GM19238 (cell line): ENCODE results near the gene STAT3.
A peak's percentile ranks its signal among the peaks of the same experiment; 100 is the strongest.
"Not testable (repeated sequence)": the region's sequence is repeated elsewhere in the genome, so short reads cannot be mapped to it uniquely, and the experiment has no call there.

ENCODE experiments used
- DNase-seq: peaks from one replicate; pipeline ENCODE4 v3.0.0; 2011; ENCODE audit warnings: low spot score; ENCODE audit not compliant: insufficient read length

The STAT3 gene

DNA sequence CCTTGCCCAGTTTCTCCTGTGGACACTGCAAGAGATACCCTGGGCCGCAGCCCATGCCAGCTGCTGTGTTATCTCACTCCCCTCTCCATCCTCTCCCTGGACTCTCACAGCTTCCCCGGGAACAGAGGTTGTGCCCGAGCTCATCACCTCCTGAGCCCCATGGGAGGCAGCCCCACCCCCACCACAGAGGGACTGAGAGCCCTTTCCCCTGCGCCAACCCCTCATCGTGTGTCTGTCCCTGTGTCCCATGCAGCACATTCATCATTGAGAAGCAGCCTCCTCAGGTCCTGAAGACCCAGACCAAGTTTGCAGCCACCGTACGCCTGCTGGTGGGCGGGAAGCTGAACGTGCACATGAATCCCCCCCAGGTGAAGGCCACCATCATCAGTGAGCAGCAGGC is 87.2 kb downstream of the STAT3 start:
- no peak for DNase-seq

DNA sequence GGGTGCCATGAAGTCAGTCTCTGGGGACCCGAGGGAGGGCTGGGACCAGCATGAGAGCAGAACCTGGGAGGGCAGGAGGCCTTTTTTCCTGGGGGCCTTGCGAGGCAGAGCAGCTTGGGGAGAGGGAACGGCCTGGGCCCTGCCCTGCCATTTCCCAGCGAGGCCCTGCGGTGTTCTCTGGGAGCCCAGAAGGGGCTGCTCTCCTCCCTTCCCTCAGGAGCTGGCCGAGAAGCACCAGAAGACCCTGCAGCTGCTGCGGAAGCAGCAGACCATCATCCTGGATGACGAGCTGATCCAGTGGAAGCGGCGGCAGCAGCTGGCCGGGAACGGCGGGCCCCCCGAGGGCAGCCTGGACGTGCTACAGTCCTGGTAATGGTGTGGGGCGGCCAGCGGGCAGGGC is 88.3 kb downstream of the STAT3 start:
- not testable (repeated sequence) for DNase-seq

DNA sequence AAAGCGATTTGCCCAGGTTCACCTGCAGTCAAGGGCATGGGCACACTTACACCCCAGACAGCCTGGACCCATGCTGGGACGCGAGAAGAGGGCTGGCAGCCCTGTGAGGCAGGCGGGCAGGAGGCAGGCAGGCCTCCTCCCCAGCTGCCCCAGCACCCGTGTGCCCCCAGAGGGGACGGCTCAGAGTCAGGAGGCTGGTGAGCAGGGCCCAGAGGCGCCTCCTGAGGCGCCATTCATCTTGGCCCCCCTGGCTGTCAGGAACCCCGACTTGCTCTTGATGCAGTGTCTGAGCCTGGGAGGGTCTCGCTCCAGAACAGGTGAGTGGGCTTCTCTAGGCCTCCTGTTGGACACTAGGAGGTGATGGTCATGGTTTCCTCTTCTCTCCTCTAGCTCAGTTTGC is 88.9 kb downstream of the STAT3 start:
- not testable (repeated sequence) for DNase-seq

DNA sequence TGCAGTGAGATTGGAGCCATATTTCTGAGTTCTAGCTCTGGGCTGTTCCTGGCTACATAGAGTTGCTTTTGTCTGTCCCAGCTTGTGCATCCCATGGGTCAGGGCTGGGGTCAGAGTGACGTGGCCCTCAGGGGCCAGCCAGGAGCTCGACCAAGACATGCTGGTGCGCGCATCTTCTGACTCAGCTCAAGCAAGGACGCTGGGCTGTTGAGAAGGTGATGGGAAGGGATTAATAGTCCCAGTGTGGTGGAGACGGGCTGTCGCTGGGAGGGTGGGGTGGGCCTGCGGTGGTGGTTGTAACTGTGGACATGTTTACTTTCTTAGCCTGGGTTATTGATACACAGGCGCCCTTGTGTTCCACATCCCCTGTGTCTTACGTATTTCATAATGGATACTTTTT is 90.5 kb downstream of the STAT3 start:
- not testable (repeated sequence) for DNase-seq

DNA sequence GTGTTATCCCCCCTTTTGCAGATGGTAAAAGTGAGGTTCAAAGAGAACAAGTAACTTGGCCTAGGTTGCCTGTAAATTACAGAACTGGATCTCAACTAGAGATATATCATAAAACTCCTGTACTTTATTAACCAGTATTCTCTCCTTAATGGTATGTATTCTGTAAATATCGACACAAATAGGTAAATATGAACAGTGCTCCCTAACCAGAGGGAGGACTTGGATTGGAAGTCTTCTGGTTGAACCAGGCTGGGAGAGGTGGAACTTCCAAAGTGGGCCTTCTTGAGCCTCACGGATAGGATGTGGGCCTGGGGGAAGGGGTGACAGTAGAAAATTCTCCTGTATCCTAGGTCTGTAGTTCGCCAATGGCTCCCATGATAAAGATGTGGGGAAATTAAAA is 92.2 kb downstream of the STAT3 start:
- DNase-seq: no peak

DNA sequence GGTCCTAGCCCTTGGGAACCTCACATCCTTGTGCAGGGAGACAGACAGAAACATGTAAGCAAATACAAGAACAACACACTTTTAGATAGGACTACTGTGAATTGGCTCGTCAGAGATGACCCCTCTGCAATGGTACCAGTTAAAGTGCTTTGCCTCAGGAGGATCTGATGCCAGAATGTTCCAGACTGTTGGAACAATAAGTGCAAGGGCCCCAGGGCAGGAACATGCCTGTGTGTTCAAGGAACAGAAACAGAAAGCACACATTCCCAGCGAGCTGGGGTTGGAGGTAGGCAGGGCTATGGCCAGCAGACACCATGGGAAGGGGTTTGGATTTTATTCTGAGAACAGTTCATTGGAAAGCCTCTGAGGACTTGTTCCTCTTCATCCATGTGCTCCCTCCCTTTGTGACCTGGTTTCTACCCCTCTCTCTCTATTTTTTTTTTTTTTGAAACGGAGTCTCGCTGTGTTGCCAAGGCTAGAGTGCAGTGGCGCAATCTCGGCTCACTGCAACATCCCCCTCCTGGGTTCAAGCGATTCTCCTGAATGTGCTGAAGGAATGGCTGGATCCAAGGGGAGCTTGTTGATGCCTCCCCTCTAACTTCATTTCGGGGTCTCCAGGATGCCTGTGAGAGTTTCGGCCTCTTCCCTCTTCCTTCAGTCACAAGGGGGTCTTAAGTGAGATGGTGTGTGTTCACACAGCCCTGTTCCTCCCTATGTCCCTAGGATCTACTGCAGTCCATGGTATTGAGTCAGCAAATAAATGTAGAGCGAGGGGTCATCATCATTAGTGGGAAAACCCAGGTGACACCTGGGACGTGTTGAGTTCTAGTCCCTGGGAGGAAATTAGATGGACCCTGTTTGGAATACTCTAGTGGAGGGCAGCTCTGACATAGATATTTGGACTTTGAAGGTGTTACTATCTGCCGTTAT is 93.5 kb downstream of the STAT3 start:
- DNase-seq: no peak

DNA sequence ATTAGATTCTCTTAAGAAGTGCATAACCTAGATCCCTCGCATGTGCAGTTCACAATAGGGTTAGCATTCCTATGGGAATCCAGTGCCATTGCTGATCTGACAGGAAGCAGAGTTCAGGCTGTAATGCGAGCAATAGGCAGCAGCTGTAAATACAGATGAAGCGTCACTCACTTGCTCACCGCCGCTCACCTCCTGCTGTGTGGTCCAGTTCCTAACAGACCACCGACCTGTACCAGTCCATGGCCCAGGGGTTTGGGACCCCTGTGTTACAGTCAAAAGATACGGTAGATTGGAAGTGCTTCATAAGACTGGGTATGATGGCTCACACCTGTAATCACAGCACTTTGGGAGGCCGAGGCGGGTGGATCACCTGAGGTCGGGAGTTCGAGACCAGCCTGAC is 97.1 kb downstream of the STAT3 start:
- DNase-seq: no peak

DNA sequence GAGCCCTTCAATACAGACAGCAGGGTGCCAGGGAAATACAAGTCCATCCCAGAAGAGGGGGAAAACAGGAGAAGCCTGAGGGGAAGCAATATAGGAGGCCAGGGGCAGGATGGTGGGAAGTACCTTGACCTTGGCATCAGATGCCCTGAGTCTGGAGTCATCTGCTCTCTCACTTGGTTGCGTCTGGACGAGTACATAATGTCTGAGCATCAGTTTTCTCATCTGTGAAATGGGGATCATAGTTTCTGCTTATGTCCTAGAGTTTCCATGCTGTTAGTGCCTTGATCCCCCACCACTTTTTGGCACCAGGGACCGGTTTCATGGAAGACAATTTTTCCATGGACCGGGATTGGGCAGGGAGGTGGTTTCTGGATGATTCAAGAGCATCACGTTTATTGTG is 97.7 kb downstream of the STAT3 start:
- DNase-seq: no peak

DNA sequence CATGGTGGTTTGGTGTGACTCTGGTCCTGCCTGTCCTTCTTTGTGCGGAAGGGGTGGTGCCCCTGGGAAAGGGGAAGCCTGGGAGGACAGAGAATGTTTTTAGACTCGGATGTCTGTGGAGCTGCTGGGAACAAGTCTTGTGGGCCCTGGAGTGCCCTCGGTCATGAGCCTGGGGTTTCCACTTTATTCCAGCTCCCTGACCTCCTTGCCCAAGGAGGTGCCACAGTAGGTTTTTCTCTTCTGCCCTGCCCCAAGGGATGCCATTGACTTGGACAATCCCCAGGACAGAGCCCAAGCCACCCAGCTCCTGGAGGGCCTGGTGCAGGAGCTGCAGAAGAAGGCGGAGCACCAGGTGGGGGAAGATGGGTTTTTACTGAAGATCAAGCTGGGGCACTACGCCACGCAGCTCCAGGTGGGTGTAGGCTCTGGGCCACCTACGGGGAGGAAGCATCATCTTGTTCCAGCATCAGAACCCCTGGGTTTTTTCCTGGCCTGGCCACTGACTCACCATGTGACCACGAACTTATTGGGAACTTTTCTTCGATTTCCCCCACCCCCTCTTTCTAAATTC is 98.5 kb downstream of the STAT3 start:
- DNase-seq: no peak

DNA sequence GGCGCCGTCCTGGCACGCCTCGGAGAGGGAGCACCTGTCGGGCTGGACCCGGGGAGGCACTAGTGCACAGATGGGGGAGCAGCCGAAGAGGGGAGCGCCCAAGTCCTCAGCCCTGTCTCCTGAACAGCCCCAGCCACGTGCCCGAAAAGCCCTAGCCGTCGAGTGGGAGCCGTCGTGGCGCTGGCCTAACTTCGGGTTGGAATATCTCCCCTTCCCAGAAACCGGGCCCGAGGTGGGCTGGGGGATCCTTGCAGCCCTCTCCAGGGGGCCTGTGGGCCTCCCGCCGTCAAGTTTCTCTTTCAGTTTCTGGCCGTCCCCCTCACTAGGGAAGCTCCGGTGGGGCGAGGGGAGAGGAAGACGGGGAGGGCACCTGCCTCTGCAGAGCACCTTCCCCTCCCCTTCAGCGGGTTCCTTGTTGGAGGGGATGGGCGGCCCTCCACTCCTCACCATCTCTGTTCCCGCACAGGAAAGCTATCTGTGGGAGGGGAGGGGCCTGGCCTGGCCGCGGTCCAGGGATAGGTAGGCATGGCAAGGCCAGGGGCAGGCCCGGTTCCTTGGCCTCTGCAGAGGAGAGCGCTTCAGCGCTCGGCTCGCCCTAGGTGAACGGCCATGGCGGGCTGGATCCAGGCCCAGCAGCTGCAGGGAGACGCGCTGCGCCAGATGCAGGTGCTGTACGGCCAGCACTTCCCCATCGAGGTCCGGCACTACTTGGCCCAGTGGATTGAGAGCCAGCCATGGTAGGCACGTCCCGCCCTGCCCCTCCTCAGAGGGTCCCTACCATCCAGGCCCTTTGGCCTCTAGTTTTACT is 99.2 kb downstream of the STAT3 start:
- DNase-seq: peak; percentile 54

DNA sequence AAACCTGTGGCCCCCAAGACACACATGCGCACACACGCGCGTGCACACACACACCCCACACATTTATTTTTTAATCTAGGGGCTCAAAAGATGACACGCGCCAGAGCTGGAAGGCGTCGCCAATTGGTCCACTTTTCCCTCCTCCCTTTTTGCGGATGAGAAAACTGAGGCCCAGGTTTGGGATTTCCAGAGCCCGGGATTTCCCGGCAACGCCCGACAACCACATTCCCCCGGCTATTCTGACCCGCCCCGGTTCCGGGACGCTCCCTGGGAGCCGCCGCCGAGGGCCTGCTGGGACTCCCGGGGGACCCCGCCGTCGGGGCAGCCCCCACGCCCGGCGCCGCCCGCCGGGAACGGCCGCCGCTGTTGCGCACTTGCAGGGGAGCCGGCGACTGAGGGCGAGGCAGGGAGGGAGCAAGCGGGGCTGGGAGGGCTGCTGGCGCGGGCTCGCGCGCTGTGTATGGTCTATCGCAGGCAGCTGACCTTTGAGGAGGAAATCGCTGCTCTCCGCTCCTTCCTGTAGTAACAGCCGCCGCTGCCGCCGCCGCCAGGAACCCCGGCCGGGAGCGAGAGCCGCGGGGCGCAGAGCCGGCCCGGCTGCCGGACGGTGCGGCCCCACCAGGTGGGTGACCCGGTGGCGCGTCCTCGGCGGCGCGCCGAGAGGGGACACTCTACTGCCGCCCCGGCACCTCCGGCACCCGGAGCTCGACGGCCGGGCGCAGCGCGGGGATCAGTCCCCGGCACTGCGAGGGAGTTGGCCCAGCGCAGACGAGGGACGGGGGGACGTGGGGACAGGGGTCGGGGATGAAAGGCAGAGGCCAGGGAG is 100.1 kb downstream of the STAT3 start, which contains the start of gene STAT5A:
Gene STAT5A, plus strand, starts transcription at position 522 of the 826 bp plus-strand sequence. CDS start 914 bp downstream, outside the sequence.
- DNase-seq: peak; percentile 86

DNA sequence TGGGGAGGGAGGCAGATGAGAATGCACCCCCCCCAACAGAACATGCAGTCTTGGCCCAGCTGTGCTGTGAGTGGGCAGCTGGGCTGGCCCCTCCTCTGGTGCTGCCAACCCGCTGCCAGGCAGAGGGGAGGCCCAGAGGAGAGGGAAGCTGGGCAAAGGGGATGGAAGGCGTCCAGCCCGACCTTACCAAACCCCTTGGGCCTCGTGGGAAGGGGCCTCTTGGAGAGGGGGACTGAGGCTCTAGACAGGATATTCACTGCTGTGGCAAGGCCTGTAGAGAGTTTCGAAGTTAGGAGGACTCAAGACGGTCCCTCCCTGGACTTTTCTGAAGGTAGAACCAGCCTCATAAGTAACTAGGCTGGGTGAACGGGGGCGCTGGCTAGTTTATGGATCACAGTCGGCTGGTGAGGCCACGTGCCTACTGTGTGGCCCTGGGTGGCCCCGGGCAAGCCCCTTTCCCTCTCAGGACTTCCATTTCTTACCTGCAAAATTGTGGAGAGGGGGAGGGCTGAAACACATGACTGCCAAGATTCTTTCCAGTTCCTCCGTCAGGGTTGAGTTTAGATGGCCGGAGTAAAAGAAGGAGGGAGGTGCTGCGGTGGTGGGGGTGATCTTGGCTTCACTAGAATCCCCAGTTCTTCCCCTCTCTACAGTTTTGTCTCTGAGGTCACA is 100.8 kb downstream of the STAT3 start:
- DNase-seq: peak; percentile 33

DNA sequence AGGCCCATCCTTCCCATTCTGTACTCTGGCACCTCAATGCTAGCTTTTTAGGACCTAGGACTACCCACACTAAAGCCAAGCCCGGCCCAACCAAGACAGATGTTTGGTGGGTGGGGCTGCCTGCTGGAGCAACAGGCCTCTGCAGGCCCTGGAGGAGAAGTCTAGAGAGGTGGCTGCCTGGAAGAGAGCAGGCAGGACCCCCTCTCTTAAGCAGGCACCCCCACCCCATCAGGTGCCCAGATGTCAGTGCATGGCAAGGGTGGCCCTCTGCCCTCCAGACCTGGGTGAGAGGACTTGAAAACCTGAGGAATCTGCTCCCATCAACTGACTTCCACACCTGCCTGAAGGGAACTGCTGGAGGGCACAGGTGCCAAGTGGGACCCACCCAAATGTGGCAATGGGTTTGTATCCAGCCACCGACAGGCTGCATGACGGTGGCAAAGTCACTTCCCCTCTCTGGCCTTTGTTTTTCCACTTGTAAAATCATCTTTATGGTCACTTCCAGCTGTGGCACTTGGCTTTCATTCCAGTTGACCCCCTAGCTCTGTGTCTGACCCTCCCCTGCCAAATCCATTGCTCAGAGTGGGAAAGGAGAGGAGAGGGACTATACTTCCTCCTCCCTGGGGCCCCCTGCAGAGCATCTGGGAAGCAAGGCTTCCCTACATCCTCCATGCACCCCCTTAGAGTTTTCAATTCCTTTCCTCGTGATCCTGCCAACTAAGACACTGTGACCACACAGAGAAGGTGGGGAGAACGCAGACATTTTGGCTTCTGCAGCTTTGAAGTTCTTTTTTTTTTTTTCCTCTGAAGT is 101.6 kb downstream of the STAT3 start:
- DNase-seq: no peak

DNA sequence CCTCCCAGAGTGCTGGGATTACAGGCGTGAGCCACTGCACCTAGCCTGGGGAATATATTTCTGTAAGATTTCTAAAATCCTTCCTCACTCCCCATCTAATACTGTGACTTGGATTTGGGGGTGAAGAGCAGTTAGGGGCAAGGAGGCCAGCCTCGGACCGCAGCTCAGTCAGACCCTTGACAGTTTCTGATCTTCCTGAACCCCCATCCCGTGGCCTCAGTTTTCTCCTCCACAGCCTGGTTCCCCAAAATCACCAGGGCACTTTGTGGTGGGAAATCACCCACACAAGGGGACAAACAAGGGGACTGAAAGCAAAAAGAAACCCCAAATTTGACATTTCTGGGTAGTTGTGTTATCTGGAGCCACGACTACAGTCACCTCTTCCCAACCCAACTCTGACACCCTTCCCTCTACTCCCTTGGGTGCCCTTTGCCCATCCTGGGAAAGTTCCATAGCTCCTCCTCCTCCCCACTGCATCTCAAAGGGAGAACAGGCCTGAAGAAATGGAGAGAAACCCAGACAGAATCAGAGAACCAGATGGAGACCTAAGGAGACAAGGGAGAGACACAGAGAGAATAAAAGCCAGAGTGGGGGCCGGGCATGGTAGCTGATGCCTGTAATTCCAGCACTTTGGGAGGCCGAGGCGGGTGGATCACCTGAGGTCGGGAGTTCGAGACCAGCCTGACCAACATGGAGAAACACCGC is 102.7 kb downstream of the STAT3 start:
- DNase-seq: no peak

DNA sequence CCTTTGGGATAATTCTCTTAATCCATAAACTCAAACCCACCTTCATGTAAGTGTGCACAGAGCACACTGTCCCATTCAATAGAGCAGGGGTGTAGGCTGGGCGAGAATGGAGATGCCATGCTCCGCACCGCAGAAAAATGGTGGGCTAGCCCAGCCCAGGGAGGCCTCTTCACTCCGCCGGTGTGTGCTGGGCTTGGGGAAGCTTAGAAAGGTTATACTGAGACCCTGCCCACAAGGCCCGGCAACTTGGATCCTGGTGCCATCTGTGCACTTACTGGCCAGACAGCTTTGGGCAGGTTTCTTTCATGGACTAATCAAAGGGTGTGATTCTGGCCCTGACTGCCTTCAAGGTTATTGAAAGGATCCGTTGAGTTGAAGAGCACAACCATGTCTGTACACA is 103.7 kb downstream of the STAT3 start:
- no peak for DNase-seq

DNA sequence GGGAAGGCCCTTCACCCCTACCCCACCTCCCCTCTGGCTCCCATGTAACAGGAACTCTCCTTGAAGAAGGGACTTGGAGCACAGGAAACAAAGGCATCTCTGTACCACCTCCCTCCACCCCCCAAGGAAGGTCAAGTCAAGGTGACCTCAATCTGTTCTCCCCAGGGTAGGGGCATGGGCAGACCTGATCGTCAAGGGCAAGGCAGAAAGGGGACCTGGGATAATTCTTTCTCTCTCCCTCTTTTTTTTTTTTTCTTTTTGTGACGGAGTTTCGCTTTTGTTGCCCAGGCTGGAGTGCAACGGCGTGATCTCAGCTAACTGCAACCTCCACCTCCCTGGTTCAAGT is 104.2 kb downstream of the STAT3 start:
- DNase-seq: no peak

DNA sequence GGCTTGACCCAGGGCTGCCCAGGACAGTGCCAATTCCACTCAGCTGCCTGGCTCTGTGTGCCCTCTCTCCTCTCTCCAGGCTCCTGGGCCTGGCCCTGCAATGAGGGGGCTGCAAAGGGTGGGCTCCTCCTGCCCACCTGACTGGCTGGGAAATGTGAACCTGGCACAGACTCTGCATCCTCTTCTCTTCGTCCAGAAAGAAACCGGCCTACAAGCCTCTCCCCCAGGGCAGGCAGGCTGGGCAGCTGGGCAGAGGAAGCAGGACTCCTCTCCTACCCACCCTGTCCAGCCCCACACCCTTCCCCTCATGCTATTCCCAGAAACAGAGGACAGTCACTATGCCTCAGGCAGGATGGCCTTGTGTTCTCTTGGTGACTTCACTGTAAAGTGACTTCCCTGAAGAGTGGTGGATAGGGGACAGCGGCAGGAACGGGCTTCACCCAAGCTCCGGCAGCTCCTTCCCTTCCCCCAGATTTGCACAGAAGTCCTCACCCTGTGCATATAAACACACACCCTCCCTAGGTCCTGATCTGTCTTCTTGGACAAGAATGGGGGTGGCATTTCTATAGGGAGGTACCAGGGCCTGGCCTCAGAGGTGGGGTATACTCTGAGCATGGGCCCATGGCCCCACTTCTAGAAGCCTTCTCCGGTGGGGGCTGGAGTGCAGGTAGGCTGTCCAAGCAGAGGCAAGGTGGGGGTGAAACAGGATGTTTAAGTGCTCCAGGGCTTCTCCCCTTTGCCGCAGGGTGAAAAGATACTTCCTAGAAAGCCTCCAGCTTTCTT is 104.8 kb downstream of the STAT3 start:
- no peak for DNase-seq

DNA sequence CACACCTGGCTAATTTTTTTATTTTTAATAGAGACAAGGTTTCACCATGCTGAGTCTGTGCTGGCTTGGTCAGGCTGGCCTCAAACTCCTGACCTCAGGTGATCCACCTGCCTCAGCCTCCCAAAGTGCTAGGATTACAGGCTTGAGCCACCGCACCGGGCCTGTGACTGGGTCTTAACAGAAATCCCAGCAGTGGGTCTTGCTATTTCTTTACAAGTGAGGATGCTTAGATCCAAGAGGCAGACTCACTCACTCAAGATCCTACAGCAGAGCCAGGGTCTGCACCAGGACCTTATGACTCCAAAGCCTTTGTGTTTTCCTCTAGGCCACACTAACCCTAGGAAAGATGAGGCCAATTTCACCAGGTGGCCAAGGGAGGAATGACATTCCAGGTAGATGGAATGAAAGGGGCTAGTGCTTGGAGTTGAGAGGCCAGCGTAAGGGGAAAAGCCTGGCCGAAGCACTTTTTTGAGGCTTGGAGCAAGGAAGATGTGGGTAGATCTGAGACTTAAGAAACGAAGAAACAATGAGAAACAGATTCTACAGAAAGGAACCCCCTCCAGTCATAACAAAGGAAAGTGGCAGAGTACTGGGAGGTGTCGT is 105.7 kb downstream of the STAT3 start:
- DNase-seq: no peak
